Measurements from ENCODE around the gene TTC27. TPM values are rescaled to one million over a fixed set of nuclear protein-coding genes. Genes with fewer than 3 reads are reported as not detected.

TTC27 gene
- polyA plus RNA-seq, 1 experiment: 28.9 TPM

- TF ChIP-seq, protein P1, sequence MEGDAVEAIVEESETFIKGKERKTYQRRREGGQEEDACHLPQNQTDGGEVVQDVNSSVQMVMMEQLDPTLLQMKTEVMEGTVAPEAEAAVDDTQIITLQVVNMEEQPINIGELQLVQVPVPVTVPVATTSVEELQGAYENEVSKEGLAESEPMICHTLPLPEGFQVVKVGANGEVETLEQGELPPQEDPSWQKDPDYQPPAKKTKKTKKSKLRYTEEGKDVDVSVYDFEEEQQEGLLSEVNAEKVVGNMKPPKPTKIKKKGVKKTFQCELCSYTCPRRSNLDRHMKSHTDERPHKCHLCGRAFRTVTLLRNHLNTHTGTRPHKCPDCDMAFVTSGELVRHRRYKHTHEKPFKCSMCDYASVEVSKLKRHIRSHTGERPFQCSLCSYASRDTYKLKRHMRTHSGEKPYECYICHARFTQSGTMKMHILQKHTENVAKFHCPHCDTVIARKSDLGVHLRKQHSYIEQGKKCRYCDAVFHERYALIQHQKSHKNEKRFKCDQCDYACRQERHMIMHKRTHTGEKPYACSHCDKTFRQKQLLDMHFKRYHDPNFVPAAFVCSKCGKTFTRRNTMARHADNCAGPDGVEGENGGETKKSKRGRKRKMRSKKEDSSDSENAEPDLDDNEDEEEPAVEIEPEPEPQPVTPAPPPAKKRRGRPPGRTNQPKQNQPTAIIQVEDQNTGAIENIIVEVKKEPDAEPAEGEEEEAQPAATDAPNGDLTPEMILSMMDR (IDR thresholded peaks at IDR 0.05; ENCODE audit: low read depth, low read length): no peak
- POLR2A ChIA-PET: no interaction called here
These were observed 230.9 kb downstream of the TTC27 start for GRCh38 chr2:32858713-32859112.

DNA sequence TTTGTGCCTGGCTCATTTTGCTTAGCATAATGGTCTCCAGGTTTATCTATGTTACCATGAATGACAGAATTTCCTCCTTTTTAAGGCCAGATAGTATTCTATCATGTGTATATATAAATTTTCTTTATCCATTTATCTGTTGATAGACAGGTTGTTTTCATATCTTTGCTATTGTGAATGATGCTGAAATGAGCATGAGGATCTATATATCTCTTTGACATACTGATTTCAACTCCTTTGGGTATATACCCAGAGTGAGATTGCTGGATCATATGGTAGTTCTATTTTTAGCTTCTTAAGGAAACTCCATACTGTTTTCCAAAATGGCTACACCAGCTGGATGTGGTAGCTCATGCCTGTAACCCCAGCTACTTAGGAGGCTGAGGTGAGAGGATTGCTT is 232.5 kb downstream of the TTC27 start:
- DNase-seq (ENCODE audit: low read depth, low spot score): no peak
- Histone ChIP-seq H3K9me3 (ENCODE audit: control insufficient read depth, insufficient read depth, low read length) (no peaks in the 10 kb centered on the region; the same call in 1 of the 2 replicates), H3K27ac (ENCODE audit: low read depth, low read length) (no peak overlapping the region), H3K27me3 (ENCODE audit: control insufficient read depth, insufficient read depth, low read length) (no peaks in the 10 kb centered on the region), H3K4me3 (ENCODE audit: low read depth, low read length) (no peak overlapping the region)
- TF ChIP-seq, protein P1 (IDR thresholded peaks at IDR 0.05; ENCODE audit: low read depth, low read length): no peak
- CTCF ChIA-PET: no interaction called here
- POLR2A ChIA-PET: no interaction called here

More at GRCh38 chr2:32858713-32859112, 230.9 kb downstream of the TTC27 start:
- no peaks in the 10 kb centered on the region; the same call in 1 of the 2 replicates for H3K9me3 ChIP-seq (ENCODE audit: control insufficient read depth, insufficient read depth, low read length)
- no peaks in the 10 kb centered on the region for H3K27me3 ChIP-seq (ENCODE audit: control insufficient read depth, insufficient read depth, low read length)
- CTCF ChIA-PET: interaction anchor here (0.6 kb wide), 1 partner anchor 35 kb away, joined by 5 read pairs; no protein-coding TSS in a partner anchor
- no peak overlapping the region for H3K4me3 ChIP-seq (ENCODE audit: low read depth, low read length)
- DNase-seq (ENCODE audit: low read depth, low spot score): no peak
- no peak overlapping the region for H3K27ac ChIP-seq (ENCODE audit: low read depth, low read length)

- CTCF ChIA-PET: no interaction called here
- POLR2A ChIA-PET: interaction anchor here (1.1 kb wide), 1 partner anchor 20 kb away, joined by 3 read pairs; no protein-coding TSS in a partner anchor
- DNase-seq (ENCODE audit: low read depth, low spot score): no peak
- TF ChIP-seq, protein P1 (IDR thresholded peaks at IDR 0.05; ENCODE audit: low read depth, low read length): no peak
- Histone ChIP-seq H3K9me3 (ENCODE audit: control insufficient read depth, insufficient read depth, low read length) (no peaks in the 10 kb centered on the region; the same call in 1 of the 2 replicates), H3K4me3 (ENCODE audit: low read depth, low read length) (no peak overlapping the region), H3K27me3 (ENCODE audit: control insufficient read depth, insufficient read depth, low read length) (no peaks in the 10 kb centered on the region), H3K27ac (ENCODE audit: low read depth, low read length) (no peak overlapping the region)
These were observed 234.6 kb downstream of the TTC27 start for GRCh38 chr2:32862269-32863055.

DNA sequence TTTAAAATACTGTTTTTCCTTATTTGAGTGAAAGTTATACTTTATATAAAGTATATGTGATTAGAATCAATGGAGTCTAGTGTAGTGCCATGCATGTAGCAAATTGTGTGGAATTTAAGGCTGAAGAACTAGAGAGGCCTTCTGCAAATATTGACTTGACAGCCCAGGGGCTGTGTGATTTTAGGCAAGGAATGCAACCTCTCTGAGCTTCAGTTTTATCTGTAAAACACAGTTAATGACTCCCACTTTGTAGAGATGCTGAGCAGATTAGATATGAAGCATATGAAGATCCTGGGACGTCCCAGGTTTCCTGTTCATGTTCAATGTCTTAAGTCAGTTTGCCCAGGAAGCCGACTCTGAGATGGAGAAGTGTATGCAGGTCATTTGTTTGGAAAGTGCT is 235.5 kb downstream of the TTC27 start:
- no peak for DNase-seq (ENCODE audit: low read depth, low spot score)
- H3K4me3 ChIP-seq (ENCODE audit: low read depth, low read length): no peak overlapping the region
- TF ChIP-seq, protein P1 (IDR thresholded peaks at IDR 0.05; ENCODE audit: low read depth, low read length): no peak
- peak overlapping the region; percentile 68 for H3K27ac ChIP-seq (ENCODE audit: low read depth, low read length)
- POLR2A ChIA-PET: interaction anchor here (1.0 to 1.1 kb wide), 2 partner anchors 19 to 42 kb away, joined by 3 read pairs; no protein-coding TSS in a partner anchor
- no peaks in the 10 kb centered on the region for H3K27me3 ChIP-seq (ENCODE audit: control insufficient read depth, insufficient read depth, low read length)
- CTCF ChIA-PET: interaction anchor here (1.1 kb wide), 1 partner anchor 90 kb away, joined by 4 read pairs; no protein-coding TSS in a partner anchor
- H3K9me3 ChIP-seq (ENCODE audit: control insufficient read depth, insufficient read depth, low read length): no peaks in the 10 kb centered on the region; the same call in 1 of the 2 replicates

GRCh38 chr2:32863803-32864202 is 236.0 kb downstream of the TTC27 start:
- TF ChIP-seq, protein P1 (IDR thresholded peaks at IDR 0.05; ENCODE audit: low read depth, low read length): no peak
- Histone ChIP-seq H3K4me3 (ENCODE audit: low read depth, low read length) (no peak overlapping the region), H3K27me3 (ENCODE audit: control insufficient read depth, insufficient read depth, low read length) (no peaks in the 10 kb centered on the region), H3K9me3 (ENCODE audit: control insufficient read depth, insufficient read depth, low read length) (no peaks in the 10 kb centered on the region), H3K27ac (ENCODE audit: low read depth, low read length) (peak overlapping the region; percentile 68)
- ChIA-PET CTCF (interaction anchor here (1.1 kb wide), 1 partner anchor 91 kb away, joined by 4 read pairs; no protein-coding TSS in a partner anchor), POLR2A (interaction anchor here (0.5 to 1.1 kb wide), 3 partner anchors 19 to 223 kb away, joined by 3 read pairs; no protein-coding TSS in a partner anchor)
- DNase-seq (ENCODE audit: low read depth, low spot score): no peak
